Neural cell (in vitro differentiated cells): ENCODE data around the gene SNRPN.

Experiments used
- EP300 ChIP-seq: fragments of 450-650 bp; conservative IDR thresholded peaks from 2 replicates; pipeline ENCODE4 v1.6.1; 2014; ENCODE audit warnings: antibody characterized with exemption, mild to moderate bottlenecking, moderate library complexity; ENCODE audit not compliant: poor library complexity, severe bottlenecking
- EZH2 ChIP-seq: fragments of 200-600, 300-800 bp; shearing (Covaris generic), sonication (generic); IDR thresholded peaks from 2 replicates; pipeline ENCODE4 v1.6.1; 2014; ENCODE audit warnings: antibody characterized with exemption, low read length, borderline replicate concordance, mild to moderate bottlenecking; ENCODE audit not compliant: insufficient read depth, poor library complexity, severe bottlenecking
- MXI1 ChIP-seq: fragments of 450-650 bp; conservative IDR thresholded peaks from 2 replicates; pipeline ENCODE4 v1.6.1; 2014; ENCODE audit warnings: antibody characterized with exemption, mild to moderate bottlenecking; ENCODE audit not compliant: poor library complexity, severe bottlenecking
- POLR2AphosphoS5 ChIP-seq: IDR thresholded peaks from 2 replicates; pipeline ENCODE4 v1.6.1; 2012
- RAD21 ChIP-seq: fragments of 450-650 bp; conservative IDR thresholded peaks from 2 replicates; pipeline ENCODE4 v1.6.1; 2014; ENCODE audit warnings: antibody characterized with exemption, mild to moderate bottlenecking, moderate library complexity
- SMC3 ChIP-seq: fragments of 450-650 bp; conservative IDR thresholded peaks from 2 replicates; pipeline ENCODE4 v1.6.1; 2014; ENCODE audit warnings: antibody characterized with exemption, mild to moderate bottlenecking, moderate library complexity; ENCODE audit not compliant: poor library complexity
- TAF1 ChIP-seq: IDR thresholded peaks from 2 replicates; pipeline ENCODE4 v1.6.1; 2012; ENCODE audit warnings: low read depth
- TF ChIP-seq, protein P1 (sequence below): fragments of 450-650 bp; IDR thresholded peaks from 2 replicates; pipeline ENCODE4 v1.5.1; 2014; ENCODE audit warnings: antibody characterized with exemption, mild to moderate bottlenecking, moderate library complexity; ENCODE audit not compliant: poor library complexity, severe bottlenecking
- TF ChIP-seq, protein P2 (sequence below): IDR thresholded peaks from 2 replicates; pipeline ENCODE4 v1.6.1; 2012; ENCODE audit warnings: borderline replicate concordance

GRCh38 chr15:24971052-24971451 is 16.3 kb downstream of the SNRPN start:
- TF ChIP-seq MXI1 (no peak), TAF1 (no peak), POLR2AphosphoS5 (no peak), SMC3 (no peak), EP300 (no peak), EZH2 (no peak), RAD21 (no peak)
- TF ChIP-seq, protein P1, sequence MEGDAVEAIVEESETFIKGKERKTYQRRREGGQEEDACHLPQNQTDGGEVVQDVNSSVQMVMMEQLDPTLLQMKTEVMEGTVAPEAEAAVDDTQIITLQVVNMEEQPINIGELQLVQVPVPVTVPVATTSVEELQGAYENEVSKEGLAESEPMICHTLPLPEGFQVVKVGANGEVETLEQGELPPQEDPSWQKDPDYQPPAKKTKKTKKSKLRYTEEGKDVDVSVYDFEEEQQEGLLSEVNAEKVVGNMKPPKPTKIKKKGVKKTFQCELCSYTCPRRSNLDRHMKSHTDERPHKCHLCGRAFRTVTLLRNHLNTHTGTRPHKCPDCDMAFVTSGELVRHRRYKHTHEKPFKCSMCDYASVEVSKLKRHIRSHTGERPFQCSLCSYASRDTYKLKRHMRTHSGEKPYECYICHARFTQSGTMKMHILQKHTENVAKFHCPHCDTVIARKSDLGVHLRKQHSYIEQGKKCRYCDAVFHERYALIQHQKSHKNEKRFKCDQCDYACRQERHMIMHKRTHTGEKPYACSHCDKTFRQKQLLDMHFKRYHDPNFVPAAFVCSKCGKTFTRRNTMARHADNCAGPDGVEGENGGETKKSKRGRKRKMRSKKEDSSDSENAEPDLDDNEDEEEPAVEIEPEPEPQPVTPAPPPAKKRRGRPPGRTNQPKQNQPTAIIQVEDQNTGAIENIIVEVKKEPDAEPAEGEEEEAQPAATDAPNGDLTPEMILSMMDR, result no peak
- TF ChIP-seq, protein P2, sequence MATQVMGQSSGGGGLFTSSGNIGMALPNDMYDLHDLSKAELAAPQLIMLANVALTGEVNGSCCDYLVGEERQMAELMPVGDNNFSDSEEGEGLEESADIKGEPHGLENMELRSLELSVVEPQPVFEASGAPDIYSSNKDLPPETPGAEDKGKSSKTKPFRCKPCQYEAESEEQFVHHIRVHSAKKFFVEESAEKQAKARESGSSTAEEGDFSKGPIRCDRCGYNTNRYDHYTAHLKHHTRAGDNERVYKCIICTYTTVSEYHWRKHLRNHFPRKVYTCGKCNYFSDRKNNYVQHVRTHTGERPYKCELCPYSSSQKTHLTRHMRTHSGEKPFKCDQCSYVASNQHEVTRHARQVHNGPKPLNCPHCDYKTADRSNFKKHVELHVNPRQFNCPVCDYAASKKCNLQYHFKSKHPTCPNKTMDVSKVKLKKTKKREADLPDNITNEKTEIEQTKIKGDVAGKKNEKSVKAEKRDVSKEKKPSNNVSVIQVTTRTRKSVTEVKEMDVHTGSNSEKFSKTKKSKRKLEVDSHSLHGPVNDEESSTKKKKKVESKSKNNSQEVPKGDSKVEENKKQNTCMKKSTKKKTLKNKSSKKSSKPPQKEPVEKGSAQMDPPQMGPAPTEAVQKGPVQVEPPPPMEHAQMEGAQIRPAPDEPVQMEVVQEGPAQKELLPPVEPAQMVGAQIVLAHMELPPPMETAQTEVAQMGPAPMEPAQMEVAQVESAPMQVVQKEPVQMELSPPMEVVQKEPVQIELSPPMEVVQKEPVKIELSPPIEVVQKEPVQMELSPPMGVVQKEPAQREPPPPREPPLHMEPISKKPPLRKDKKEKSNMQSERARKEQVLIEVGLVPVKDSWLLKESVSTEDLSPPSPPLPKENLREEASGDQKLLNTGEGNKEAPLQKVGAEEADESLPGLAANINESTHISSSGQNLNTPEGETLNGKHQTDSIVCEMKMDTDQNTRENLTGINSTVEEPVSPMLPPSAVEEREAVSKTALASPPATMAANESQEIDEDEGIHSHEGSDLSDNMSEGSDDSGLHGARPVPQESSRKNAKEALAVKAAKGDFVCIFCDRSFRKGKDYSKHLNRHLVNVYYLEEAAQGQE, result no peak
